HG02798 (cell line): ENCODE results near the gene NFE2.
"Not testable (repeated sequence)": the region's sequence is repeated elsewhere in the genome, so short reads cannot be mapped to it uniquely, and the experiment has no call there.

Experiments used
- ATAC-seq: cut with Tn5 transposase; IDR thresholded peaks from one replicate; pipeline ENCODE4 v1.9.1; 2021; ENCODE audit warnings: mild to moderate bottlenecking; ENCODE audit not compliant: unreplicated experiment, poor library complexity

The NFE2 gene

DNA sequence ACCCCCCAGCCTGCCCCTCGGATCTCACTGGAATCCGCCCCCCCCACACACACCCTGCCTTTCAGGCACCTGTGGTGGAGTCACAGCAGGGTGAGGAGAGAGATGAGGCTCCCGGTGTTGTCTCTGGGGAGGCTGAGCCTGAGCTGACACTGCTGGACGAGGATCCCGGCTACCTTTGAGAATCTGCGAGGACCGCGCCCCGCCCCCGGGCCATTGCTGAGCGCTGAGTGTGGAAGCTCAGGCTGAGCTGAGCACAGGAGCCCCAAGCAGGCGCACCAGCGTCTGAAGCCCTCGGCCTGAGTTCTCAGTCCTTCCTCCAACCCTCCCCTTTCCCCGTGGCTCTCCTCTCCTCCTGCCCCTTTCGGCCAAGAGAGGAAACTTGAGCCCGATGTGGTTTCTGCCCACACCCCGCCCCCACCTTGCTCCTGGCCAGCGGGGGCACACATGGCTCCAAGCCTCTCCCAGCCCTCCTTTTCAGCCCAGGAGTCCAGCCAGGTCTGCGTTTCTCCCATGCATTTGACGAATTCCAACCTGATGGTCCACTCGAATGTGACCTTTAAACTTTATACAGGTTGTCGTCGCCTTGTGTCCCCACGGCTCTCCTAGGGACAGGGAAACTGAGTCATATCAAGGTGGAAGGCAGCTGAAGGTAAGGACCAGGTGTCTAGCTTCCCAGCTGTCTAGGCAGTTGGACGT is at the start of gene NFE2:
NFE2 (minus strand) TSS at position 284 of the 696 bp plus-strand sequence. CDS start 5,767 bp downstream, outside the sequence.
- ATAC-seq = no peak

DNA sequence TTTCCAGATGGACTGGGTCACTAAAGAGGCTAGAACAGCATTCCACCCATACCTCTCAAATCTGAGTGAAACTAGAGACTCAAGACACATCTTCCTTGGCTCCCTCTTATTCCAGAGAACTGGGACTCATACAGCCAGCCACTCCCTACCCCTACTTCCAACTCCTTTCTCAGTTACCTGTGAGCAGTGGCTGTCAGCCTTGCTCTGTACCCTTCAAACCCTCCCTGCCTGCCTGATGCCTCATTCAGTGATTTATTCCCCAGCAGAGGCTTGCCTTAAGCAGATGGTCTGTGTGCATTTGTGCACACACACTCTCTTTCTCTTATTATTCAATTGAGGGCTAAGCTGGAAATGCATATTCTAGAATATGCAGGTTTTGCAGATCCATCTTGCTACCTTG is 48.9 kb upstream of the NFE2 start:
- ATAC-seq = no peak

DNA sequence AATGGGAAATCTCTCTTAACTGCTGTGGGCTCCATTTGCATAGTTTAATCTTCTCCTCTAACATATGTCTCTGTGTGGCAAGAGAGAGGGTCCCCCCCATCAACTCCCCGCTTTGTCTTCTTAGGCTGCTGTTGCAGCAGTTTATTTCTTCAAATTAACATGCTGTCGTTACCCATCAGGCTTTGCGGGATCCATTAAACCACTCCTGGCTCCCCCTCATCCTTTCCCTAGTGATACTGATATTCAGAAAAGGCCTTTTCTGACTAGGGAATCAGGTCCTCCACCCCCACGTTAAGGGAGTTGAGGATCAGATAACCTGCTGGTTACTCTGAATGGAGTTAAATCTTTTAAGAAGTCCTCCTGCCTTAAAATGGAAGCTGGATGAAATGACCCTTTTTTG is 48.2 kb upstream of the NFE2 start:
- no peak for ATAC-seq

DNA sequence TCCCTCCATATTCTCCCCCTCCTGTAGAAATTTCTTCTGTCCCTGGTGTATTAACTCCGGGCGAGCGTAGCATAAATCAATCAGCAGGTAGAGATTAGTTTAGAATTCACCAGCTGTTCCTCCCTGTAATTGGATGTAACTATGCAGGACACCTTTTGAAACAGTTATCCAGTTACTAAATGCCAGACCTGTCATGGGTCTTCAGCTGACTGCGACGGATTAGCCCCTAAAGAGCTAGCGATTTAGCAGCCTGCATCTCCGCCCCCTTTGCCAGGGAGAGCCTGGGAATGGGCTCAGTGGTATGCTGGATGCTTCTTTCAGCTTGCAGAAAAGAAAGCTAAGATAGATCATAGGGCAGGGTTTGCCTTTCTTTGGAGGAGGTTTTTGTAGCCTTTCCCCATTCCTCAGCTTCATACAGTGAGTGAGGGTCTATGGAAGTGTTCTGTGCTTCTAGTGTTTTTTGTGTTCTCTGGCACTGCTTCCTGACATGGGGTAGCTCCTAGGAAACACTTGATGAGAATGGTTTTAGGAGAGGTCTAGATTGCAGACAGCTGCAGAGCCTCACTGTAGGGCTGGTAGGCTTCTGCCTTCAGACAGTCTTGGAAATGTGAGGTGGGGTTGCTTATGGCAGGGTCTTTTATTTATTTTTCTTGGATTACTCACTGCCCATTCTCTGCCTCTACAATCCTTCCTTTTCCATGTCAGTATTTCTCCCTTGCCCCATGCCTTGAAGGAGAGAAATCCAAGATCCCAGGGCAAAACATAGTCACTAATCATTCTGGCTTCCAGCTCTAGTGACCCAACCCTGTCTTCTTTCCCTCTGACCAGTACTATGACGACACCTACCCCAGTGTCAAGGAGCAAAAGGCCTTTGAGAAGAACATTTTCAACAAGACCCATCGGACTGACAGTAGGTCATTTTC is 40.8 kb upstream of the NFE2 start:
- no peak for ATAC-seq

DNA sequence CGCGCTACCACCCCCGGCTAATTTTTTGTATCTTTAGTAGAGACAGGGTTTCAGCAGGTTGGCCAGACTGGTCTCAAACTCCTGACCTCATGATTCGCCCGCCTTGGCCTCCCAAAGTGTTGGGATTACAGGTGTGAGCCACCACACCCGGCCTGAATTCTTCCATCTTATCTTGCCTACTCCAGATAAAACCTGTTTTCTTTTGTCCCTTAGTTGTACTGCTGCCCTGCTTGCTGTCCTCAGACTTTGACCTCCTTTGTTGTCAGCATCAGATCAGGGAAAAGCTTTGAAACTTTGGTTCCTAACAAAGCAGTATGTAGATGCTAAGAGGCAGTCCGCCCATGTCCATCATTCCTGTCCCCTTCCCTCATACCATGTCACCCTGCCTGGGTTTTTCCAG is 40.0 kb upstream of the NFE2 start:
- ATAC-seq = no peak

DNA sequence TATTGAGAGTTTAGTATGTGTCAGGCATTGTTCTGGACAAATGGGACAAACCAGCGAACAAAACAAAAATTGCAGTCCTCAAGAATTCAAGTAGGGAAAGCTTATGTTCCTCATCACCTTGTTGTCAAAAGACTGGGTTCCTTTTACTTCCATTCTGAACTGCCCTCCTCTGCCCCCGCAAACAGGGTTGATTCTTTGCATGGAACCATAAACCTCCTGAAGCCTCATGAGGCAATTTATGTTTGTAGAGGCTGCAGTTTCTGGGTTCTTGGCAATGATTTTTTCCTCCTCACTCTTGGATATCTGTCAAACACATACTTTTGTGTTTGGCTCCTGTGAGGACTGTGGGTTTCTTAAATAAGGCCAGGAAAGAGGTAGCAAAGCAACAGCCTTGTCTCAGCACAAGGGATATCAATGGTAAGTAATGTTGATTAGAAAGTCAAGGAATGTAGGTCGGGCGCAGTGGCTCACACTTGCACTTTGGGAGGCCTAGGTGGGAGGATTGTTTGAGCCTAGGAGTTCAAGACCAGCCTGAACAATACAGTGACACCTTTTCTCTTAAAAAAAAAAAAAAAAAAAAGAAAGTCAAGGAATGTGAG is 38.0 kb upstream of the NFE2 start:
- no peak for ATAC-seq

DNA sequence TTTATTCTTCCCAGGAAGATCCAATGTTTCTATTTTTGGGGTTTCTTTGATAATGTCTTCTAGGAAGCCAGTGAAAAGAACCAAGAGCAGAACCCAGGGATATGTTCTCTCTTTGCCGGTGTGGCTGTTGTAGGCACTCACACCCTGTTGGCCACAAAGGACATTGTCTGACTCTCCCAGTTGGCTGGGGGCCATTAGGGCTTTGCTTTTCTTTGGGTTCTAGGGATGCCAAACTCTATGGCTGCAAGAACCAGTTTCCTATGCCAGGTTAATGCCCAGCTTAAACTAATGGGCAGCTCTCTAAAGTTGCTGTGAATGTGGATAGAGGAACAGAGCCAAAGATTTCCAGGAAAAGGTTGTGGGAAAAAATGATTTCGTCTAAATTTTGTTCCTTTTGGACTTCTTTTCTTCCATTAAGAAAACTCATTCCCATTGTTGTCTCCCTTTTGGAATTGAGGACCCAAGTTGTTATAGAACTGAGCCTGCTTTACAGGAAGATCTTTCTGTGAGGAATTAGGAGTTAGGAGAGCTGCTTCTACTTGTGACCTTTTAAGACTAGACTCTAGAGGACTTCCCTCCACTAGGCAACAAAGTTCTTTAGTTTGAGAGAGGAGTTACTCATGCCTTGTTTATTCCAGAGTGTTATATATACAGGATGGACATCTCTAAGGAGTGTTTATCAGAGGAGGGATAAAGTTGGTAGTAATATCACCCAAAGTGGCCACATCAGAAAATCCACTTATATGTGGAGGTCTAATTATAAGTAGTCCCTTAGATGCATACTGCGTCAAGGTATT is 37.2 kb upstream of the NFE2 start:
- ATAC-seq = no peak

DNA sequence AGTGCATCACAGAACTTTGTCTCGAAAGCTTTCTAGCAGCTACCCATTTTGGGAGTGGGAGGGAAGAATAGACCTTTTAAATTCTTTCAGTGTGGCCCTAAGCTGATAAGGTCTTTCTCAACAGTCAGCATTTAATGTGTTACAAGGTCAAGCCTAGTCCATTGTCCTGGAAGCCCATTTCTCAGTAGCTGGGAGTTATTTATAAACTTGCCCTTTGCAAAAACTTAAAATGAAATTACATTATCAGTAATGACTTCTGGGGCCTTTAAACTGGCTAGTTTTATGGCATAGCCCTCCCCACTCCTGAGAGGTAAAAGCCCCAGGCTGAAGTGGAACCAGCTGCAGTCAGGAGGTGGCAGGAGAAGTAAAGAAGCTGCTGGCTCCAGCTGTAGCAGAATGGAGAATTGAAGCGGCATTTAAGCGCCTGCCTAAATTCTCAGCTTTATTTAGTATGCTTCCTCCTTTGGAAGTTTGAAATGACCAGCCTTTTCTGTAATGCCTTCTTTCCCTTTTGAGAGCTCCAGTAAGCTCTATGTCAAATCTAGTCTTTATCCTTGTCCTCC is 36.5 kb upstream of the NFE2 start:
- no peak for ATAC-seq

DNA sequence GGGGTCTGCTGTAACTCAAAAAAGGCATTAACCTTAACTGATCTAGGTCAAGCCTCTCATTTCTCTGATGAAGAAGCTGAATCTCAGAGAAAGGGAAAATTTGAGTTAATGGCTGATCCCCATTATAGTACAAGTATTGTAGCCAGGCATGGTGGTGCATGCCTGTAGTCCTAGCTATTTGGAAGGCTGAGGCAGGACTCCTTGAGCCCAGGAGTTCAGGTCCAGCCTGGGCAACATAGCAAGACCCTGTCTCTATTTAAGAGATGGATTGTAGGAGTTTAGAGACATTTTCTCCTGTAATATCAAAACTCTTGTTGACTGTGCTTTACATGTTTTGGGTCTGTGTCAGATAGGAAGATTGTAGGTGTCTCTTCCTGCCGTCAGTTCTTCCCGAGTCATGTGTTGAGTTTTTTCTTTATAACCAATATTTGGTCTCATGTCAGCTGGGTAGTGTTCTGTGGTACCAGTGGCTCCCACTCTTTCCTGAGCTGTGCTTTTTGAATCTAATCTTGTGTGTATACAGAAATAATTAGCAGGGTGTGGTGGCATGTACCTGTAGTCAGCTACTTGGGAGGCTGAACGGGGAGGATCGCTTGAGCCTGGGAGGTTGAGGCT is 32.7 kb upstream of the NFE2 start:
- no peak for ATAC-seq

DNA sequence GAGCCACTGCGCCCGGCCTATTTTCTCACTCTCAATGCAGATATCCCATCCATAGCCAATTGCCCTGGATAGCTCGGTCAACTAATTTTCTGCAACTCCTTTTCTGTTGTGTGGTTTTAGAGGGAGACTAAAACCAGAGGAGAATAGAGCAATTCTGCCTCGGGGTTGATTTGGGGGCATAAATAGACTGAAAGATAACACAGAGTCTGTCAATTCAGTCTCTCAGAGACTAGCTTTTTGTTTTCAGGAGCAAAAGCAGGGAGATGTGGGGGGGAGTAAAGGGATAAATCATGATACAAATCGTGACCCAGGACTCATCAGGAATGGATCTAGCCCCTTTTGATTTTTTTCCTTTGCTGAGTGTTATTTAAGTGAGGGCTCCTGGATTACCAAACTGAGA is 30.6 kb upstream of the NFE2 start:
- no peak for ATAC-seq

DNA sequence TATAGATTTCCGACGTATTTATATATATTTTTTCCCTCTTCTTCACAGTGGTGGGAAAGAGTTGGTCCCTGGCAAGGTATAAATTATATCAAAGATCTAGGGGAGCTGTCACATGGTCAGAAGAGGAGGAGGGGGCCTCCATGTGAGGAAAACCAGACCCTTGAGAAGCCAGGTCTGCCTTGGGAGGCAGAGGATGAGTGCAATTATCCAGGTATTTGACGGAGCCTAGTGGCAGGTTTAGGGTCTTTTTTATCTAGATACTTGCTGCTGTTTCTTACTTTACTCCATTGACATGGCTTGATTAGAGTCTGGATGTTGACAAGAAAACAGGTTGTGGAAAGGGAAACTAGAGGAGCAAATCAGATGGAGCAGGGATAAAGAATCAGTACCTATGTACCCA is 29.6 kb upstream of the NFE2 start:
- ATAC-seq = no peak

DNA sequence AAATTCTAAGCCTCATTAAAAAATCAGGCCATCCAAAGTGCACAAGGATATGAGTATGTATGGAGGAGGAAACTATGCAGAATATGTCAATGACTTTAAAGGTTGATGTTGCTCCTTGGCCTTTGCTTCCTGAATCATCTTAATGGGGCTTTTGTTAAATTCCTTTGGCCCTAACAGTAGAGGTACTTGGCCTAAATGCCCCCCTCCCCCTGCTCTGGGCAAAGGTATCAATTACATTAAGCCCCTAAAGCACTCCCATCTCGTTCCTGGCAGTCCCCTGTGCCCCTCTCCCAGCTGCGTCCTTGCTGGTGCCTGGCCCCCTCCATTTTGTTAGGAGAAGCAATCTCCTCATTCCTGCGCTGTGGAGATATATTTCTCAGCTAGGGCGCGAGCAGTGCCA is 28.9 kb upstream of the NFE2 start:
- no peak for ATAC-seq

DNA sequence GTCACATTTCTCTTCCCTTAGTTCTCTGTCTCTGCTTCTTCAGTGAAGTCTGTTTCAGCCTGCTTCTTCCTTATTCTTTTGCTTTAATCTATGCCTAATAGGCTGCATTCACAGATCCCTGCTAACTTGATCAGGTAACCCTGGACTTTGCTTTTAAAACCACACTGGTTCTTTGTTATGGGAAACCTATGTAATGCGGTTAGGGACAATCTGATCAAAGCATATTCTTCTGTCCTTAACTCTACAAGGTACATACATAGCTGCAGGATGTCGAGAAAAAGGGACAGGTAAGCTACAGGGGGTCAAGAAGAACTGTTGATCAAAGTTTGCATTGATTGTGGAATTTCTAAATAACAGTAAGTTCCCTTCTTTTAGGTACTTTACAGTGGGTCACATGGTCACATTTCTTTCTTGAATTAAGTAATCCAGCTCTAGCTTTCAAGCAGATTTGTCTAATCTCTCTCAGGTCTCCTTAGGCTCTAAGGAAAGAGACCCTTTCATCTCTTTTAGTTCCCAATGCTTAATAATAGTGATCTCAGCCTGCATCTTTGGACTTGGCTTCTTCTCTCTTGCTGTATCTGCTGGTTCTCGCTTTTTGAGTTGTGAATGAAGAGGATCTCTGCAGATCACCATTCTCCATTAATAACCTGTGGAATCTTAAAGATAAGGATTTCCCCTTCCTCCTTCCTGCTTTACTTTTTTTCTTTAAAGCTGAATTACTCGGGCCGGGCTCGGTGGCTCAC is 28.0 kb upstream of the NFE2 start:
- no peak for ATAC-seq

DNA sequence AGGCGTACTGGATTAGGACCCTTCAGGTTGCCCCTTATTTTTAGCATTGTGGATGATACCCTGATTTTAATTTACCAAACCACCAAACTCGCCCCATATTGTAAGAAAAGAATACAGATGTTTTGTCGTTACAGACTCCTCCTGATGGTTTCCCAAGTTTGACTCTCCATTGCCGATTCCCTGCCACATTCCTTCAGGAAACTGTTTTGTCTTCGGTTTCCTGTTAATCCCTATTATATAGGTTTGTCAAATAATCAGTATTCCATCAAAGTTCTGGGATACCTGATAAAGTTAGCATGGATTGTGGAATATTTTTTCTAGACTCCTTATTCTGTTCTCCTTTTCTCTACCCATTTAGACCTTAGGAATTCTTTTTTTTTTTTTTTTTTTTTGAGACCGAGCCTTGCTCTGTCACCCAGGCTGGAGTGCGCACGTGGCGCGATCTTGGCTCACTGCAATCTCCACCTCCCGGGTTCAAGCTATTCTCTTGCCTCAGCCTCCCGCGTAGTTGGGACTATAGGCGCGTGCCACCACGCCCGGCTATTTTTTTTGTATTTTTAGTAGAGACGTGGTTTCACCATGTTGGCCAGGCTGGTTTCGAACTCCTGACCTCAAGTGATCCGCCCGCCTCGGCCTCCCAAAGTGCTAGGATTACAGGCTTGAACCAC is 24.8 kb upstream of the NFE2 start:
- ATAC-seq = not testable (repeated sequence)

DNA sequence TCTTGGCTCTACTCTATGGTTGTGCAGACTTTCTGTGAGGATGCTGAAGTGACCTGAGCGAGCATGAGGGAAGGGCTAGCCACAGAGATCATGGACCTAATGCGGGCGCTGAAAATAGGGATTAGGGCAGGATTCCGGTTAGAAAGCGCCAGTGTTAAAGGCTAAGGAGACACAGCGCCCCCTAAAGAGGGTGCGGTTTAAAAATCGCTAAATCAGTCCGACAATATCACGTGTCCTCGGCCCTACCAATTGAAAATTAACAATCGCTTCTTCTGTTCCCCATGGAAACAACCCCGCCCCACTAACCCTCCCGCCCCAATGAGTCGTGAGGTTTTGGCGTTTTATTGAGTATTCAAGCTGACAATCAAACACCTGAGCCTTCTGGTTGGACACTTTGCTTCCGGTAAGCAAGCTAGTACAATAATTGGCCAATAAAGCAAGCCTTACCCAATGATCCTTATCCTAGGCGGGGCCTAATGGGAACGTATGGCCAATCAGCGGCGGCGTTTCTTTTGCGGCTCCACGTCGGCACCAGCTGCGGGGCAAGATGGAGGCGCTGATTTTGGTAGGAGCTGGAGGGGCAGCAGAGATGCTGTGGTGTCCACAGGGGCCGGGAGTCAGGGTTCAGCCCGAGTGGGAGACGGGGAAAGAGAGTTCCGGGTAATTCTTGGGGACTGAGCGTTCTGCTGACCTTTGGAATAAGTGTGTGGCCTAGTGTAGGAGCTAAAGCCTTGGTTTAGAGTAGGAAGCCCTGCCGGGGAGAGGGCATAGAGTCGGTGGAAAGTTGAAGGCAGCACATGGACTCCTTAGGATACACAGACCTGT is 24.0 kb upstream of the NFE2 start, which contains the start of gene COPZ1:
COPZ1 (plus strand) TSS at position 515 of the 825 bp plus-strand sequence; CDS start at position 548, 33 bp downstream.
- ATAC-seq = peak; percentile 100

DNA sequence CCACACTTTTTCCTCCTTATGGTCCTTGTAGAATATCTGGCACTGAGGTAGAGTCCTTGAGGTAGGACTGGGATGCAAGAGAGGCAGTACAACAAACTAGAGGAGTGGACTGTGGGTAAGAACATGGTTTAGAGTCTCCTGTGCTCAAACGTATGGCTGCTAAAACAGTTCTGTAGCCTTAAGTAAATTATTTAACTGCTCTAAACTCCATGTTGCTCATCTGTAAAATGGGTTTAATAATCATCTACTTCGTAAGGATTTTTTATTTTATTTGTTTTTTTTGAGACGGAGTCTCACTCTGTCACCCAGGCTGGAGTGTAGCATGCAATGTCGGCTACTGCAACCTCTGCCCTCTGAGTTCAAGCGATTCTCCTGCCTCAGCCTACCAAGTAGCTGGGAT is 20.5 kb upstream of the NFE2 start:
- ATAC-seq = no peak

DNA sequence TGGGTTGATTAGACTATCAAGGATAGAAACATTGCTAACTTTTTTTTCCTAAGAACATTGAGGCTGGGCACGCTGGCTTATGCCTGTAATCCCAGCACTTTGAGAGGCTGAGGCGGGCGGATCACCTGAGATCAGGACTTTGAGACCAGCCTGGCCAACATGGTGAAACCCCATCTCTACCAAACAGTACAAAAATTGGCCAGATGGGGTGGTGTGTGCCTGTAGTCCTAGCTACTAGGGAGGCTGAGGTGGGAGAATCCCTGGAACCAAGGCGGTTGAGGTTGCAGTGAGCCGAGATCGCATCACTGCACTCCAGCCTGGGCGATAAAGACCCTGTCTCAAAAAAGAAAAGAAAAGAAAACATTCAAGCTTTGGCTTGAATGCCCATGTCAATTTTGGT is 11.5 kb upstream of the NFE2 start:
- not testable (repeated sequence) for ATAC-seq

DNA sequence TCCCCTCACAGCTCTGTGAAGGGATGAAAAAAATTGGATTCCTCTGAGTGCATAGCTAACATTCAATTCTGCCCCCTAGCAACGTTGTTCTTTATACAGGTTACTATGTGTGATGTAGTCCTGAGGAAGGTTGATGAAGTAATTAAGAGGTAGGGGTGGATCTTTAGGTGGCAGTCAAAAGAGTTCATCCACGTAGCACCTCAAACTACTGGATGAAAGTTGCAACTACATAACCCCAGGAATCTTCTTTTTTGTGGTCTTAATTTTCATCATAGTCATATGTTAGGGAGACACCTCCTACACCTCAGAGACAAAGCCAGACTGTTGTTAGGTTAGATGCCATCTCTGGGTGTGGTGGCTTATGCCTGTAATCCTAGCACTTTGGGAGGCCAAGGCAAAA is 10.2 kb upstream of the NFE2 start:
- no peak for ATAC-seq
